ENCODE results near the gene HOXC6. TPM values are rescaled to one million over a fixed set of nuclear protein-coding genes. Genes with fewer than 3 reads are reported as not detected.

HOXC6 gene
- total and polyA plus RNA-seq, 2 of the 8 experiments (the other 6 are each of a cell fraction or from before 2014, with no cell fraction given): not detected

DNA sequence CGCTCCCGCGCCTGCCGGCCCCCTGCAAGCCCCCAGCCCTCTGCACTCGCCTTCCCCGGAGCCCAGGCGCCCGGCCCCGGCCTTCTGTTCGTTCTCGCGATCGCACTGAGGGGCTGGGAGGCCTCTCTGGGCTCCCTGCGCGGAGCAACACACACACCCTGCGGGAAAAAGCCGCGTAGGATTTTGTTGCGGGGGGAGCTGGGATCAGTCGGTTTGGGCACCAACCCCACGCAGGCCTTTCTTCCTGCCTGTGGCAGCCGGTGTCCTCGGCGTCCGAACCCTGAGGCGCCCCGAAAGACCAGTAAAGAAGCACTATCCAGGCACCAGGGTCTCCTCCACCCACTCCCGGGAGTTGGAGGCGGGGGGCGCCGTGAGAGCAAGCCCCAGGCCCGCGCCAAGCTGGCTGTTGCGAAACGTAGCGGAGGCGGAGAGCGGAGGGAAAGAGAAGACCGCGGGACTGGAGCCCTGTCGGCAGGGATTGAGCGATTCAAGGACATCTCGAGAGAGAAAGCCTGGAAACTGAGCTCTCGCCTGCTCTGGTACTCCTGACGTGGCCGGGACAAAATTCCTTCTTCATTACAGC, 2.7 kb downstream of the HOXC6 start:
- DNase-seq (ENCODE audit: low read depth in 1 of 2, low spot score in 2 of 2) (no peak), FAIRE-seq (no peak)
- Histone ChIP-seq H3K36me3 (ENCODE audit: control insufficient read depth in 2 of 4, insufficient read depth in 4 of 4, low read length in 3 of 4) (peaks cover 0 to 8% (median 0%) of the 10 kb centered on the region in 4 experiments; a peak in 1 of 8 replicates), H3K14ac (ENCODE audit: insufficient read length) (no peak overlapping the region), H2AK5ac (ENCODE audit: low read depth, low read length) (no peak overlapping the region), H2BK20ac (ENCODE audit: low read length) (no peak overlapping the region), H3K27ac (ENCODE audit: low read depth, low read length) (no peak overlapping the region), H2BK120ac (replicated peaks; ENCODE audit: low read depth, low read length) (no peak overlapping the region), H3K56ac (replicated peaks; ENCODE audit: insufficient read length, low read depth, low read length) (no peak overlapping the region), H3K9ac (replicated peaks in 1 of 4; ENCODE audit: extremely low read depth in 1 of 4, low read depth in 3 of 4, low read length in 3 of 4) (no peak overlapping the region), H4K5ac (ENCODE audit: insufficient read length, low read depth, low read length) (no peak overlapping the region), H3K23ac (ENCODE audit: insufficient read length) (no peak overlapping the region), H3K79me1 (ENCODE audit: low read depth, low read length) (no peaks in the 10 kb centered on the region), H3K79me2 (ENCODE audit: control insufficient read depth in 1 of 2, insufficient read depth in 2 of 2, low read length in 2 of 2) (no peaks in the 10 kb centered on the region), H3K4me2 (ENCODE audit: insufficient read depth in 1 of 2, low read depth in 2 of 2, low read length in 2 of 2) (no peak overlapping the region), H3K27me3 (replicated peaks in 1 of 4; ENCODE audit: control insufficient read depth in 3 of 4, extremely low read depth in 1 of 4, insufficient read depth in 3 of 4, low read length in 3 of 4) (peaks cover 95 to 100% (median 98%) of the 10 kb centered on the region in 4 experiments), H2BK5ac (ENCODE audit: low read depth, low read length) (no peak overlapping the region), H3K4me3 (ENCODE audit: extremely low read depth in 1 of 4, insufficient read depth in 2 of 4, low read depth in 3 of 4, low read length in 4 of 4) (no peak overlapping the region), H2AFZ (ENCODE audit: low read length) (no peak overlapping the region), H3K18ac (ENCODE audit: extremely low read depth, low read length) (no peak overlapping the region), H2BK15ac (ENCODE audit: low read length) (no peak overlapping the region), H4K20me1 (replicated peaks in 1 of 2; ENCODE audit: control insufficient read depth in 1 of 2, insufficient read depth in 2 of 2, low read length in 2 of 2) (peaks cover 14 to 16% of the 10 kb centered on the region in 2 experiments), H4K8ac (ENCODE audit: extremely low read depth, insufficient read depth, low read length) (peak overlapping the region; percentile 11; the same call in 1 of the 2 replicates), H3K4me1 (replicated peaks in 1 of 4; ENCODE audit: control insufficient read depth in 3 of 4, insufficient read depth in 4 of 4, low read length in 3 of 4) (peaks cover 0 to 9% (median 2%) of the 10 kb centered on the region in 4 experiments; a peak in 5 of 7 replicates), H3K9me3 (ENCODE audit: insufficient read depth in 2 of 2, low read depth in 1 of 2, low read length in 1 of 2) (no peaks in the 10 kb centered on the region; a peak in 1 of 4 replicates), H3K4ac (replicated peaks; ENCODE audit: insufficient read length, low read depth, low read length) (no peak overlapping the region), H4K91ac (replicated peaks; ENCODE audit: insufficient read length, low read length) (no peak overlapping the region), H3K23me2 (ENCODE audit: low read depth, low read length) (no peaks in the 10 kb centered on the region), H2BK12ac (ENCODE audit: low read depth, low read length) (no peak overlapping the region)
- WGBS, 2 experiments (ENCODE audit: extremely low coverage in 1 of 2, insufficient coverage in 1 of 2, insufficient read length in 1 of 2, insufficient replicate concordance in 2 of 2, low coverage in 1 of 2, low lambda C conversion rate in 2 of 2, missing lambda C conversion rate in 1 of 2): 8% methylated on average over 41 of the region's 46 CpGs; no CpG with 5 or more reads in 1 of the 2 experiments
- ChIA-PET CTCF (ENCODE audit: partially characterized antibody) (interaction anchor here (0.6 to 20.0 kb wide), 26 partner anchors 8 to 553 kb away, joined by 3 to 339 read pairs (median 7); partner anchors contain the start of genes HOXC10, HOXC12, HOXC4 and HOXC8), POLR2A (ENCODE audit: partially characterized antibody) (no interaction called here)
- TF ChIP-seq NRF1 (IDR thresholded peaks at IDR 0.05; ENCODE audit: low read depth, low read length) (no peak), KDM1A (IDR thresholded peaks at IDR 0.05; ENCODE audit: borderline replicate concordance, low read length) (no peak), CBX5 (IDR thresholded peaks at IDR 0.05; ENCODE audit: low read depth, low read length) (no peak), SIN3A (conservative IDR thresholded peaks at IDR 0.05 in 1 of 2, IDR thresholded peaks at IDR 0.05 in 1 of 2; ENCODE audit: low read depth in 1 of 2, low read length in 2 of 2) (no peak), NANOG (IDR thresholded peaks at IDR 0.05; ENCODE audit: insufficient read depth, low read depth, low read length, poor library complexity, severe bottlenecking) (no peak), JUND (IDR thresholded peaks at IDR 0.05; ENCODE audit: low read length) (no peak), BCL11A (IDR thresholded peaks at IDR 0.05; ENCODE audit: low read depth in 2 of 2, low read length in 2 of 2) (no peak), CTBP2 (IDR thresholded peaks at IDR 0.05; ENCODE audit: borderline replicate concordance, insufficient read depth, insufficient read length, low read length) (peak; percentile 60), RXRA (IDR thresholded peaks at IDR 0.05; ENCODE audit: insufficient read depth, low read depth, low read length) (no peak), POLR2A (IDR thresholded peaks at IDR 0.05; ENCODE audit: control extremely low read depth in 1 of 2, low read depth in 2 of 2, low read length in 2 of 2) (no peak)
- TF ChIP-seq, protein P1, sequence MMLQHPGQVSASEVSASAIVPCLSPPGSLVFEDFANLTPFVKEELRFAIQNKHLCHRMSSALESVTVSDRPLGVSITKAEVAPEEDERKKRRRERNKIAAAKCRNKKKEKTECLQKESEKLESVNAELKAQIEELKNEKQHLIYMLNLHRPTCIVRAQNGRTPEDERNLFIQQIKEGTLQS (IDR thresholded peaks at IDR 0.05; ENCODE audit: insufficient read depth, low read depth, low read length): no peak

Data from H1 (cell line).